Activated T-cell treated with anti-CD3 and anti-CD28 coated beads for 24 hours (primary cell): ENCODE data around the gene C5.
"Not testable (repeated sequence)": the region's sequence is repeated elsewhere in the genome, so short reads cannot be mapped to it uniquely, and the experiment has no call there.

ENCODE experiments used
- DNase-seq: peaks from one replicate; pipeline ENCODE4 v3.0.0-alpha.2; 2020; ENCODE audit warnings: low read depth

C5 gene

GRCh38 chr9:121050128-121050988 lies at the start of gene C5:
Gene C5 (minus strand): TSS chr9:121050275. CDS start chr9:121050246, 29 bp downstream.
- no peak for DNase-seq

GRCh38 chr9:121098567-121099198 lies 48.6 kb upstream of the C5 start:
- no peak for DNase-seq

- DNase-seq = no peak
Measured at GRCh38 chr9:121095057-121095456, 45.0 kb upstream of the C5 start.

- not testable (repeated sequence) for DNase-seq
Measured at GRCh38 chr9:121090743-121091142, 40.7 kb upstream of the C5 start.

GRCh38 chr9:121088576-121088975 lies 38.5 kb upstream of the C5 start:
- DNase-seq = no peak

- no peak for DNase-seq
Measured at GRCh38 chr9:121085661-121086060, 35.6 kb upstream of the C5 start.

GRCh38 chr9:121082075-121082474 lies 32.0 kb upstream of the C5 start:
- DNase-seq = no peak

- DNase-seq = no peak
Measured at GRCh38 chr9:121075251-121076036, 25.4 kb upstream of the C5 start.

- peak; percentile 89 for DNase-seq
Measured at GRCh38 chr9:121074370-121075250, 24.5 kb upstream of the C5 start, which contains the start of gene CNTRL. Gene CNTRL (plus strand): TSS chr9:121074955. CDS start chr9:121088327, 13,372 bp downstream.

GRCh38 chr9:121073038-121073437 lies 23.0 kb upstream of the C5 start:
- no peak for DNase-seq

GRCh38 chr9:121071756-121072421 lies 21.8 kb upstream of the C5 start:
- DNase-seq = no peak

GRCh38 chr9:121071370-121071755 lies 21.3 kb upstream of the C5 start:
- peak; percentile 13 for DNase-seq

GRCh38 chr9:121069396-121069795 lies 19.3 kb upstream of the C5 start:
- no peak for DNase-seq

GRCh38 chr9:121067640-121068039 lies 17.6 kb upstream of the C5 start:
- DNase-seq = no peak

GRCh38 chr9:121066850-121067249 lies 16.8 kb upstream of the C5 start:
- DNase-seq = no peak

GRCh38 chr9:121059998-121060636 lies 10.0 kb upstream of the C5 start:
- peak; percentile 17 for DNase-seq

GRCh38 chr9:121059513-121059912 lies 9.4 kb upstream of the C5 start:
- no peak for DNase-seq

GRCh38 chr9:121057821-121058220 lies 7.7 kb upstream of the C5 start:
- DNase-seq = no peak

GRCh38 chr9:121055642-121056143 lies 5.6 kb upstream of the C5 start:
- DNase-seq = no peak

GRCh38 chr9:121053544-121053943 lies 3.5 kb upstream of the C5 start:
- DNase-seq = no peak
